Jurkat, Clone E6-1 (cell line): ENCODE measurements around the gene HRH1.
"Not testable (repeated sequence)": the region's sequence is repeated elsewhere in the genome, so short reads cannot be mapped to it uniquely, and the experiment has no call there.

Experiments
- DNase-seq: peaks from one replicate; pipeline ENCODE4 v3.0.0-alpha.2; 2011; ENCODE audit warnings: low read depth, low spot score
- H3K4me3 ChIP-seq: 2 replicates; pipeline ENCODE4 v1.5.1; 2011; ENCODE audit warnings: mild to moderate bottlenecking, low read length, control low read depth, moderate library complexity

Gene HRH1

GRCh38 chr3:11228041-11228440, 73.7 kb downstream of the HRH1 start:
- H3K4me3 ChIP-seq = no peak overlapping the region
- no peak for DNase-seq

- DNase-seq = no peak
- no peak overlapping the region for H3K4me3 ChIP-seq
Measured at GRCh38 chr3:11230125-11230524, 75.8 kb downstream of the HRH1 start.

DNA sequence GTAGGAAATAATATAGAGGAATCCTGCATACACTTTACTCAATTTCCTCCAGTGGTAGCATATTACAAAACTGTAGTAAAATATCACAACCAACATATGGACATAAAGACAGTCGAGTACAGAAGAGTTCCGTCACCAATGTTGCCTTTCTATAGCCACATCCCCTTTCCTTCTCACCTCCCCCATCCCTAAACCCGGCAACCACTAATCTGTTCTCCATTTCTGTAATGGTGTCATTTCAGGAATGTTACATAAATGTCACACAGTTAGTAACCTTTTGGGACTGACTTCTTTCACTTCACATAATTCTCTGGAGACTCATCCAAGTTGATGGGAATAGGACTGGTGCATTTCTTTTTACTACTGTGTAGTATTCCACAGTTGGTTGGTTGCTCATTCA, 76.5 kb downstream of the HRH1 start:
- no peak overlapping the region for H3K4me3 ChIP-seq
- no peak for DNase-seq

- no peak for DNase-seq
- no peak overlapping the region for H3K4me3 ChIP-seq
Measured at GRCh38 chr3:11235385-11235784, 81.1 kb downstream of the HRH1 start.

GRCh38 chr3:11236588-11237461, 82.5 kb downstream of the HRH1 start:
- no peak overlapping the region for H3K4me3 ChIP-seq
- peak; percentile 44 for DNase-seq

DNA sequence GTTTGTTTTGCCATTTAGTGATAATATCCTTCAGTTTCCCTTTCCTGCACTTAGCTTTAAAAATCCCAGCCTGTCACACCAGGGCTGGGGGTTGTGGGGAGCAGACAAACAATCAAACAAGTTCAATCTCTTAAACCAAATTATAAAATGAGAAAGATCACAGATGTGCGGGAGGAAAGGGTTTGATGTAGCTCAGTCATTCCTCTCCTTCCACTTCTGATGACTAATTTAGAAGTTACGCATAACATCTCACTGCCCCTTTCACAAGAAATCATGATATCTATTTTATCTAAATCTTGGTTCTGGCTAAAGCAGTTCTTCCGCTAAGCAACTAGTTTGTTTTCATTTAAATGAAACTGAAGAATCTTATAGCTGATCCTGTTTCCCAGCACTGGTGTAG, 83.8 kb downstream of the HRH1 start:
- H3K4me3 ChIP-seq = no peak overlapping the region
- DNase-seq = no peak

GRCh38 chr3:11238880-11239279, 84.6 kb downstream of the HRH1 start:
- no peak overlapping the region for H3K4me3 ChIP-seq
- no peak for DNase-seq

DNA sequence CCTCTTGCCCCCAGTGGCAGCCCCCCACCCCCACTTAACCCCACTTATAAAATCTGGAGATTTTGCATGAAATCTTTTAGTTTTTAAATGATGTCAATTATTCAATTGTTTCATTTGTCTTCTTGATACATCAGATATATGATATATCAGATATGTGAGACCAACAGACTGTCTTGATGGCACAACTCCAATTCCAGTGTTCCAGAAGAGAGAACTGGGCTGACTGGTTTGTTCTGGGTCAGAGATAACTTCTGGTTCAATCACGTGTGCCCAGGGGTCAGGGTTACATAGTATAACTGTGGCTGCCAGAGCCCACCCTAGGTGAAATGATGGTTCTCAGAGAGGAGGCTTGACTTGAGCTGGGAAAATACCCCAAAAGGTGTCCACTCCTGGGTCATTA, 85.5 kb downstream of the HRH1 start:
- DNase-seq = no peak
- H3K4me3 ChIP-seq = no peak overlapping the region

GRCh38 chr3:11240496-11240895, 86.2 kb downstream of the HRH1 start:
- DNase-seq = no peak
- no peak overlapping the region for H3K4me3 ChIP-seq

DNA sequence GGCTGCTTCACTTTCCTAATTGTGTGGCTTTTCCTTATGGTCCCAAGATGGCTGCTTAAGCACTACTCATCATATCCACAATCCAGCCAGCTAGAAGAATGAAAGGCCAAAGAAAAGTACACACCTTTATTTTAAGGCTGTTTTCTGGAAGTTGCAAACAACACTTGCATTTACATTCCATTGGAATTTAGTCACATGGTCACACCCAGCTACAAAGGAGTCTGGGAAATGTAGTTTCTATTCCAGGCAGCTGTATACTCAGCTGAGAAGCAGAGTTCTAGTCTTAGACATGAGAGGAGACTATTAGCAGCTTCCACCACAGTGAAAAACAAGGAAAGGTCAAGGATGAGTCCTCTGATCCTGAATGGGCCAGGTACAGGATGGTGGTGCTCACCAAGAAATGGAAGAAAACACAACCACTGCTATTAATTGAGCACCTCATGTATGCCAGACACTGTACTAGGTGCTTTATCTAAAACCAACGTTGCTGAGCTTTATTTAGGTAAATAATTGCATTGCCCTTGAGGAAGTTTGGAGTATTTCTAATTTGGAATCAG, 89.9 kb downstream of the HRH1 start:
- DNase-seq = no peak
- no peak overlapping the region for H3K4me3 ChIP-seq

- no peak overlapping the region for H3K4me3 ChIP-seq
- DNase-seq = peak; percentile 58
Measured at GRCh38 chr3:11245276-11245675, 91.0 kb downstream of the HRH1 start.

DNA sequence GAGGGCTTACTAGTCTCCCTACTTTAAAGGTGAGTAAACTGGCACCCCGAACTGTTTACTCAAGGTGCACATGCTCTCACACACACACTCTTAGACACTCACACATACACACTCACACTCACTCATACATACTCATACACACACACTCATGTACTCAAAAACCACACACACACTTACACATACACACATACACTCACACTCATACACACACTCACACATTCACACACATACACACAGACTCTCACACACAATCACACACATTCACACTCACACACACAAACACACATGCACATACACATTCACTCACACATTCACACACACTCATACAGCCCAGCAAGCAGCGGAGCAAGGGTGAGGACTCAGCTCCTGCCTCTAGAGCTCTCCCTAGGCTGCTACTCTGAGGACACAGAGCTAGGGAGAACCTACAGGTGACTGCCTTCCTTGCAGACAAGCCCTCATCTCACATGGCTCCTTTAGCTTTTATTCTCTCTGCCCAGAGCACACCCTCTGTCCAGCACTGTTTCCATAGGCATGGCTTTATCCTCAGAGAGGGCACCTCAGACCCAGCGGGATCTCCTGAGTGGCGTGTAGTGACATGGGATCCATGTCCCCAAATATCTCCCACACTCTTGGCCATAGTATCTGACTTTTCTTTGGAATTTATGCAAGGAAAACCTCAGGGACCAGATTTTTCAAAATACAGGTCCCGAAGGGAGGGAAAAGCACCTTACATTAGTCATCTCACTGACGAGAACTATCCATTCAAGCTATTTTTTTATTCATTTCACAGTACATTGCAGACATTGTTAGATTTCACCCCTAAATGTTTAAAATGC, 91.8 kb downstream of the HRH1 start:
- DNase-seq = no peak
- no peak overlapping the region for H3K4me3 ChIP-seq

DNA sequence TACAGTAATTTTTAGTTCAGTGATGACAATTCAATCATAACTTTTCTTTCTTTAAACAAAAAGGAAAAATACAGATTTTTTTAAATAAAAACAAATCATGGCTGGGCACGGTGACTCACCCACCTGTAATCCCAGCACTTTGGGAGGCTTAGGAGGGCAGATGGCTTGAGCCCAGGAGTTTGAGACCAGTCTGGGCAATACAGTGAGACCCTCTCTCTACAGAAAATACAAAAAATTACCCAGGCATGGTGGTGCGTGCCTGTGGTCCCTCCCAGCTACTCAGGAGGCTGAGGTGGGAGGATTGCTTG, 92.3 kb downstream of the HRH1 start:
- no peak overlapping the region for H3K4me3 ChIP-seq
- no peak for DNase-seq

GRCh38 chr3:11247362-11247761, 93.1 kb downstream of the HRH1 start:
- DNase-seq = no peak
- H3K4me3 ChIP-seq = no peak overlapping the region

DNA sequence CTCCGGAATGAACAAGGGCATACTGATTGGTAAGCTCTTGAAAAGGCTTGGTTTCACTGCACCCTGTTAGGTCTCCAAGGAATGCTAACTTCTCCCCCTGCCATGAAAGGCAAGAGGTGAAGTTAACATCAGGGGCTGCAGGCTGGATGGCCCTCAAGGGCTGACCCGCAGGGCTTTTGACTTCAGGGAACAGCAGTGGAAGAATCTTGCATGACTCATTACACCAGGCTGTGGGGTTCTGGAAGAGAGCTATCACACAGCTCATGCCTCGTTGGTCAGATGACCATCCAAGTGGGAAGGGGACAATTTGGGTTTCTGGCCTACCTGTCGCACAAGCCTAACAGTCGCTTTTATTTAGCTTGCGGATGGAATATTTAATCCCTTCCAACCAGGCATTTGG, 94.3 kb downstream of the HRH1 start:
- no peak for DNase-seq
- no peak overlapping the region for H3K4me3 ChIP-seq

GRCh38 chr3:11250902-11251806, 96.9 kb downstream of the HRH1 start:
- peak; percentile 32 for DNase-seq
- H3K4me3 ChIP-seq = no peak overlapping the region

GRCh38 chr3:11251807-11252176, 97.5 kb downstream of the HRH1 start:
- H3K4me3 ChIP-seq = no peak overlapping the region
- DNase-seq = no peak

GRCh38 chr3:11254876-11255275, 100.6 kb downstream of the HRH1 start:
- no peak overlapping the region for H3K4me3 ChIP-seq
- no peak for DNase-seq

DNA sequence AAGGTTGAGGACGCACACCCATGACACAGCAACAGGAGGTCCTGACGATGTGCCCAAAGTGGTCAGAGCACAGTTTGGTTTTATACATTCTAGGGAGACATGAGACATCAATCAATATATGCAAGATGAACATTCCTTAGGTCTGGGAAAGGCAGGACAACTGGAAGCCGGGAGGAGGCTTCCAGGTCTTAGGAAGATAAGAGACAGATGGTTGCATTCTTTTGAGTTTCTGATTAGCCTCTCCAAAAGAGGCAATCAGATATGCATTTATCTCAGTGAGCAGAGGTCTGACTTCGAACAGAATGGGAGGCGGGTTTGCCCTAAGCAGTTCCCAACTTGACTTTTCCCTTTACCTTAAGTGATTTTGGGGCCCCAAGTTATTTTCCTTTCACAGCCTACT, 101.2 kb downstream of the HRH1 start:
- not testable (repeated sequence) for DNase-seq, H3K4me3 ChIP-seq
